Measurements from ENCODE around the gene RCAN3.
"Not testable (repeated sequence)": the region's sequence is repeated elsewhere in the genome, so short reads cannot be mapped to it uniquely, and the experiment has no call there.

The RCAN3 gene

GRCh38 chr1:24549210-24549609, 46.6 kb downstream of the RCAN3 start:
- not testable (repeated sequence) for DNase-seq (ENCODE audit: low read depth, low spot score)

- no peak for DNase-seq (ENCODE audit: low read depth, low spot score)
These were observed 48.8 kb downstream of the RCAN3 start for GRCh38 chr1:24551290-24551959.

- peak; percentile 62 for DNase-seq (ENCODE audit: low read depth, low spot score)
These were observed 49.4 kb downstream of the RCAN3 start for GRCh38 chr1:24551960-24552571.

- no peak for DNase-seq (ENCODE audit: low read depth, low spot score)
These were observed 51.3 kb downstream of the RCAN3 start for GRCh38 chr1:24553931-24554330.

DNA sequence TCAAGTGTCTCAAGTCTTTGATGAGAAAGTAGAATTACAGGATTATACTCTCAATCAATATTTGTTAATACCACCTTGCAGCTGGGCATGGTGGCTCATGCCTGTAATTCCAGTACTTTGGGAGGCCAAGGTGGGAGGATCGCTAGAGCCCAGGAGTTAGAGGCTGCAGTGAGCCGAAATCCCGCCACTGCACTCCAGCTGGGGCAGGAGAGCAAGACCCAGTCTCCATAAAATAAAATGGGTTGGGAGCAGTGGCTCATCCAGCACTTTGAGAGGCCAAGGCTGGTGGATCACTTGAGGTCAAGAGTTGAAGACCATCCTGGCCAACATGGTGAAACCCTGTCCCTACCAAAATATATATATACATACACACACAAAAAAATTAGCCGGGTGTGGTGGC, 52.1 kb downstream of the RCAN3 start:
- DNase-seq (ENCODE audit: low read depth, low spot score): no peak

GRCh38 chr1:24555591-24556413, 53.2 kb downstream of the RCAN3 start, which contains the start of gene NCMAP:
TSS of gene NCMAP (plus strand) at chr1:24556087. CDS start at chr1:24595431, 39,344 bp downstream.
- peak; percentile 83 for DNase-seq (ENCODE audit: low read depth, low spot score)

DNA sequence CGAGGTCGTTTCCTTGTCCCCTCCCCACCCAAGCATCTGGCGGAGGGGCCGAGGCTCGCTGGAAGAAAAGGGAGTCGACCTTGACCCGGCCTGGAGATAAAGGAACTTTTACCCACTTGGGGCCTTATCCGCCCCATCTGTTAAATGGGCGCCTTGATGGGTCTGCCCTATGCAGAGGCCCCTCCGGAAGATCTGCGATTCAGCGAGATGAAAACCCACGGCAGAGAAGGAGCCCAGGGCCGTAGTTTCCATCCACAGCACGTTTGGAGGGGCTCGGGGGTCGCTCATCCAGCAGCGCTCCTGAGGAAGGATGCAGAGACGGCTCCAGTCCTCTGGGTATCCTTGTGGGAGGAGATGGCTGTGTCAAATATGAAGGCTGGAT, 53.8 kb downstream of the RCAN3 start:
- no peak for DNase-seq (ENCODE audit: low read depth, low spot score)

- DNase-seq (ENCODE audit: low read depth, low spot score): no peak
These were observed 54.6 kb downstream of the RCAN3 start for GRCh38 chr1:24557220-24557619.

DNA sequence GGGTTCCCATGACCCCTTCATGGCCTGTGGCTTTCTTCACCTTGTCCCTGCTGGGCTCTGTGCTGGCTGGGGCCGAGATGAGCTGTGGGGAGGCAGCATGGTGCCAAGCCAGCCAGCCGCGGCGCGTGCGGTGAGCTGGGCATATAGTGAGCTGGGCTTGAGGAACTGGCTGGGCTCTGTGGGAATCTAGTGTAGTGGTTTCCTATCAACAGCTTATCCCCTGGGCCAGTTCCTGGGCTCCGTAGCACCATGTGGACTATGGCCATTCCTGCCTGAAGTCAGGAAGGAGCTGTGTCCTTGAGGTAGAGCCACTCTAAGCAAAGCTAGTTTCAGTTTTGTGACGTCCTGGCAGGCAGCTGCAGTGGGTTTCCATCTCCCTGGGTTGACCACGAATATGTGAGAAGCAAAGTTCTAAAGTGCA, 55.1 kb downstream of the RCAN3 start:
- DNase-seq (ENCODE audit: low read depth, low spot score): no peak

DNA sequence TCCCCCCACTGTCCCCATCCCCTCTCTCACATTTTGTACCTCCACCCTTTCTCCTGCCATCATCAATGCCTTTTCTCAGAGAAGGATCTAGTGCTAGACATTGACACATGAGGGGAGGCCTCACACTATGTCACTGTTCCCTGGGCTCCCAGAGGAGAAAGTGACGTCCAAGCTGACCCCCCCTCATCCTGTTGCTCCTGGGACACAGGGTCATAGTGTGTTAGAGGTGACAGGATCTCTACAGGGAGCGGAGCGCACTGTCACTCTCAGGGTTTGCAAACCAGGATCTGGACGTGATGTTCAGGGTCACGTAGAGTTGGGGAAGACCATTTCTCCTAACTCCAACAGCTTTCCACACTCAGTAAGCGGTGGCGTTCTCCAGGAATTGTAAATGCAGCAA, 55.8 kb downstream of the RCAN3 start:
- no peak for DNase-seq (ENCODE audit: low read depth, low spot score)

DNA sequence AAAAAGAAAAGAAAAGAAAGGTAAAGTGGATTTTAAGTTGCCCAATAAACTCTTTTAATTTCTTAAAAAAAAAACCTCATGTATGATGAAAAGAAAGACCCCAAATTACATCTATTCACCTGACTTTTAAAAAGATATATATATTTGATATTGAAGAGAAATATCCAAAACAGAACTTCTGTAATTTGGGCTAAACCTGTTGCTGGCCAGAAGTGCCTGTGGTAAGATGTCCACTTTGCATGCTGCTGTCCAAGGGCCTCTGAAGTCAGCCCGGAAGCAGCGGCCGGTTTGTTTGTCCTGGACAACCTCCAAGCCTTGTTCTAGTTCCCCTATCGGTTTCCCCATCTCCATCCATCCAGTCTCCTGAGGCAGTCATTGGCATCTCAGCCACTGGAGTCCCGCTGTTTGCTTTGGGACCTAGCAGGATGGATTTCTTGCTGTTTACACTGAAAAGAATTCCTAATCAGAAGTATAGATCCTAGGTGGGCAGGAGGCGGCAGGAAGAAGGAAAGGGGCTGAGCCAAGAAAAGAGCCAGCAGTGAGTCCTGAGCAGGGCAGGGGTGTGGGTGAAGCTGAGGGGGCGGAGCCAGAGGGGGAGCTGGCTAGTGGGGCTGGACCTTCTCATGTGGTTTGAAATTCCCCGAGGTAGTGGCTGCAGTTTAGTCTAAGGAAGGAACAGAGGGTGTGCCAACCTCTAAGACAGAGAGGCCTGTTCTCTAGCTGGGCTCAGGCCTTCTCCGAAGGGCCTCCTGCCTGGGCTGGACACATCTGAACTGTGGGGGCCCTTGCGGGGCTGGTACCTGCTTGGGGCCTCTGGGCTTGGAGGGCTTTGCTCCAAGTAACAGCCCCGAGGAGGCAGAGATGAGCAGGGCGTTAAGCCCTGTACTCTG, 56.5 kb downstream of the RCAN3 start:
- no peak for DNase-seq (ENCODE audit: low read depth, low spot score)

DNA sequence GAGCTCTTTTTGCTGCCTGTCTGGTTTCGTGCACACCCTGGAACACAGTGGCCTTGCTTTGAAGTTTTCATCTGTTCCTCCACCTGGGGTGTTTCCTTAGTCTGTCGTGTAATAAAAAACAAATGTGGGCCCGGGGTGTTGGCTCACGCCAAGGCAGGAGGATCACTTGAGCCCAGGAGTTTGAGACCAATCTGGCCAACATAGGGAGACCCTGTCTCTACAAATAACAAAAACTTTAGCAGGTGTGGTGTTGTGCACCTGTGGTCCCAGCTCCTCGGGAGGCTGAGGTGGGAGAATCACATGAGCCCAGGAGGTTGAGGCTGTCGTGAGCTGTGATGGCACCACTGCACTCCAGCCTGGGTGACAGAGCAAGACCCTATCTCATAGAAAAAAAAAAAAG, 57.7 kb downstream of the RCAN3 start:
- no peak for DNase-seq (ENCODE audit: low read depth, low spot score)

- DNase-seq (ENCODE audit: low read depth, low spot score): no peak
These were observed 60.0 kb downstream of the RCAN3 start for GRCh38 chr1:24562625-24563024.

DNA sequence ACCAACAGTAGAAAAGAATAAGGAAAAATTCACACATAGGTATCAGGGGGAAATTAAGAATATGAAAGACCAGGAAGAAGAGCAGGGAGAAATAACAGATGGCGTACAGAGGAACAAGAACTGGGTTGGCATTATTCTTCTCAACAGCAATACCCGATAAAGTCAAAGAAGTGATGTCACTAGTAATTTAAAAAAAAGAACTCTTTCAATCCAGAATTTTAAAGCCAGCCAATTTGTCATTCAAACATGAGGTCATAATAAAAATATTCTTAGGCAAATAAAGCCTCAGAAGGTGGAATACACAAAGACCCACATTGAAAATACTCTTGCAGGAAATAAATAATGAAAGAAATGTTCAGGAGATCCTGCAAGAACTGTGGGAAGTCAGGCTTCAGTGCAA, 62.1 kb downstream of the RCAN3 start:
- no peak for DNase-seq (ENCODE audit: low read depth, low spot score)

GRCh38 chr1:24566236-24566867, 63.7 kb downstream of the RCAN3 start:
- no peak for DNase-seq (ENCODE audit: low read depth, low spot score)

GRCh38 chr1:24567792-24568388, 65.3 kb downstream of the RCAN3 start:
- peak; percentile 55 for DNase-seq (ENCODE audit: low read depth, low spot score)

- no peak for DNase-seq (ENCODE audit: low read depth, low spot score)
These were observed 65.8 kb downstream of the RCAN3 start for GRCh38 chr1:24568475-24568874.

DNA sequence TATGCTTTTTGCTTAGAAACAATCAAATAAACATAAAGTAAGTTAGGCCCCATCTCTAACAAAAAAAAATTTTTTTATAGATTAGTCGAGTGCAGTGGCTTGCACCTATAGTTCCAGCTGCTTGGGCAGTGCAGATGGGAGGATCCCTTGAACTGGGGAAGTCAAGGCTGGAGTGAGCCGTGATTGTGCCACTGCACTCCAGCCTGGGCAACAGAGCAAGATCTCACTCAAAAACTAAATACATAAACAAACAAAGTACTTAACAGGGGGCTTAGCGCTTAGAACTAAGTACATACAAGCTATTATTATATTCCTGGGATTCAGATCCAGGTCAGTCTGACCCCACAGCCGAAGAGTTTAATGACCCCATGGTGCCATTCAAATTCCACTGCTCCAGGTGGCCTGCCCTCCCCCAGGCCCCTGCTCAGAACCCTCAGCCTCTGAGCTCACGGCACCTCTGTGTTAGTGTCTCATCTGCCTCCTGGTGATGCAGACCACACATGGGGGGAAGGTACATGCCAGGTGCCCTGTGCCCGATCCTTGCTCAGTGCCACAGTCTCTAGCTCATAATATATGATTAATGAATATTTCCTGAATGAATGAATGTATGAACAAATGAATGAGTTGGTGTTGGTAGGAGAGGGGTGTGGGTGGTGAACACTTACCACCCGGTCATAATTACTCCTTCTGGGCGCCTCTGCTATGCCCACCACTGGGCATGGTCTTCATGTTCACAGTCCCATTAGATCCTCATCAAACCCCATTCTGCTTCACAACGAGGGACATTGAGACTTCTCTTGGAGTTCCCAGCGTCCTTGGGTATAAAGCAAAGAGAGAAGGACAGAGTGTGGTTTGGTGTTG, 67.9 kb downstream of the RCAN3 start:
- DNase-seq (ENCODE audit: low read depth, low spot score): no peak

DNA sequence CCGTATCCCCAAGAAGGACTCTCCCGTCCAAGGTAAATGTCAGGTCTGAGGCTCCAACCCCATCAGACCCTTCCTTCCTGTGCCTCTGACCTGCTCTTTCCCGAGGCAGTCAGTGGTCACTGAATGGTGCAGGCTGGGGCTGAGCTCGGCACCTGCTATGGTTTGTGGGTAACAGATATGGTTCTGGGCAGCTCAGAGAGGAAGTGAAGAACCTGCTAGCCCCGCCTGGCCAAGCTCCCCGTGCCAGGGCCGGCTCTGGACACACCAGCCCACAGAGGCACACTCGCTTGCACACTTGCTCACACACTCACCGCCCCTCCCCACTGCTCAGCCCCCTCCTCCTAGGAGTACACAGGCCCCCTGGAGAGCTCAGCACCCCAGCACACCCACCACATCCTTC, 69.7 kb downstream of the RCAN3 start:
- no peak for DNase-seq (ENCODE audit: low read depth, low spot score)

Data from ELF-1 (cell line).